ENCODE data around the gene UBE2L3. TPM values are rescaled to one million over a fixed set of nuclear protein-coding genes. Genes with fewer than 3 reads are reported as not detected.

Gene UBE2L3
- total and polyA plus RNA-seq, 2 of the 13 experiments (the other 11 are each of a cell fraction or from before 2014, with no cell fraction given), result 30.2 to 58.1 TPM

GRCh38 chr22:21651521-21652009, 84.1 kb downstream of the UBE2L3 start (continued):
- TF ChIP-seq, protein P1, sequence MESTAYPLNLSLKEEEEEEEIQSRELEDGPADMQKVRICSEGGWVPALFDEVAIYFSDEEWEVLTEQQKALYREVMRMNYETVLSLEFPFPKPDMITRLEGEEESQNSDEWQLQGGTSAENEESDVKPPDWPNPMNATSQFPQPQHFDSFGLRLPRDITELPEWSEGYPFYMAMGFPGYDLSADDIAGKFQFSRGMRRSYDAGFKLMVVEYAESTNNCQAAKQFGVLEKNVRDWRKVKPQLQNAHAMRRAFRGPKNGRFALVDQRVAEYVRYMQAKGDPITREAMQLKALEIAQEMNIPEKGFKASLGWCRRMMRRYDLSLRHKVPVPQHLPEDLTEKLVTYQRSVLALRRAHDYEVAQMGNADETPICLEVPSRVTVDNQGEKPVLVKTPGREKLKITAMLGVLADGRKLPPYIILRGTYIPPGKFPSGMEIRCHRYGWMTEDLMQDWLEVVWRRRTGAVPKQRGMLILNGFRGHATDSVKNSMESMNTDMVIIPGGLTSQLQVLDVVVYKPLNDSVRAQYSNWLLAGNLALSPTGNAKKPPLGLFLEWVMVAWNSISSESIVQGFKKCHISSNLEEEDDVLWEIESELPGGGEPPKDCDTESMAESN (CRISPR knock-in tag; conservative IDR thresholded peaks at IDR 0.05), result no peak
- TF ChIP-seq, protein P2, sequence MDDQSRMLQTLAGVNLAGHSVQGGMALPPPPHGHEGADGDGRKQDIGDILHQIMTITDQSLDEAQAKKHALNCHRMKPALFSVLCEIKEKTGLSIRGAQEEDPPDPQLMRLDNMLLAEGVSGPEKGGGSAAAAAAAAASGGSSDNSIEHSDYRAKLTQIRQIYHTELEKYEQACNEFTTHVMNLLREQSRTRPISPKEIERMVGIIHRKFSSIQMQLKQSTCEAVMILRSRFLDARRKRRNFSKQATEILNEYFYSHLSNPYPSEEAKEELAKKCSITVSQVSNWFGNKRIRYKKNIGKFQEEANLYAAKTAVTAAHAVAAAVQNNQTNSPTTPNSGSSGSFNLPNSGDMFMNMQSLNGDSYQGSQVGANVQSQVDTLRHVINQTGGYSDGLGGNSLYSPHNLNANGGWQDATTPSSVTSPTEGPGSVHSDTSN (CRISPR knock-in tag; IDR thresholded peaks at IDR 0.05; ENCODE audit: borderline replicate concordance), result no peak
- TF ChIP-seq, protein P3, sequence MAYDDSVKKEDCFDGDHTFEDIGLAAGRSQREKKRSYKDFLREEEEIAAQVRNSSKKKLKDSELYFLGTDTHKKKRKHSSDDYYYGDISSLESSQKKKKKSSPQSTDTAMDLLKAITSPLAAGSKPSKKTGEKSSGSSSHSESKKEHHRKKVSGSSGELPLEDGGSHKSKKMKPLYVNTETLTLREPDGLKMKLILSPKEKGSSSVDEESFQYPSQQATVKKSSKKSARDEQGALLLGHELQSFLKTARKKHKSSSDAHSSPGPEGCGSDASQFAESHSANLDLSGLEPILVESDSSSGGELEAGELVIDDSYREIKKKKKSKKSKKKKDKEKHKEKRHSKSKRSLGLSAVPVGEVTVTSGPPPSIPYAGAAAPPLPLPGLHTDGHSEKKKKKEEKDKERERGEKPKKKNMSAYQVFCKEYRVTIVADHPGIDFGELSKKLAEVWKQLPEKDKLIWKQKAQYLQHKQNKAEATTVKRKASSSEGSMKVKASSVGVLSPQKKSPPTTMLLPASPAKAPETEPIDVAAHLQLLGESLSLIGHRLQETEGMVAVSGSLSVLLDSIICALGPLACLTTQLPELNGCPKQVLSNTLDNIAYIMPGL (CRISPR knock-in tag; IDR thresholded peaks at IDR 0.05; ENCODE audit: borderline replicate concordance in 1 of 2, low read depth in 1 of 2), result 0 out of 4 replicates have a peak, but pooled peaks of 1 of the 2 experiments have one; percentile 31
- no peak for TF ChIP-seq DNMT3B (CRISPR knock-in tag; conservative IDR thresholded peaks at IDR 0.05)
- TF ChIP-seq HCFC1 (IDR thresholded peaks at IDR 0.05; ENCODE audit: low read depth, low read length), result no peak
- TF ChIP-seq, protein P4, sequence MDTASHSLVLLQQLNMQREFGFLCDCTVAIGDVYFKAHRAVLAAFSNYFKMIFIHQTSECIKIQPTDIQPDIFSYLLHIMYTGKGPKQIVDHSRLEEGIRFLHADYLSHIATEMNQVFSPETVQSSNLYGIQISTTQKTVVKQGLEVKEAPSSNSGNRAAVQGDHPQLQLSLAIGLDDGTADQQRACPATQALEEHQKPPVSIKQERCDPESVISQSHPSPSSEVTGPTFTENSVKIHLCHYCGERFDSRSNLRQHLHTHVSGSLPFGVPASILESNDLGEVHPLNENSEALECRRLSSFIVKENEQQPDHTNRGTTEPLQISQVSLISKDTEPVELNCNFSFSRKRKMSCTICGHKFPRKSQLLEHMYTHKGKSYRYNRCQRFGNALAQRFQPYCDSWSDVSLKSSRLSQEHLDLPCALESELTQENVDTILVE (CRISPR knock-in tag; IDR thresholded peaks at IDR 0.05), result no peak
- TF ChIP-seq ZNF674 (CRISPR knock-in tag; IDR thresholded peaks at IDR 0.05; ENCODE audit: low read depth), result no peak
- no peak for TF ChIP-seq PBX2 (CRISPR knock-in tag; IDR thresholded peaks at IDR 0.05)
- TF ChIP-seq FOSL2 (CRISPR knock-in tag; IDR thresholded peaks at IDR 0.05), result no peak
- TF ChIP-seq ZBTB3 (CRISPR knock-in tag; IDR thresholded peaks at IDR 0.05; ENCODE audit: borderline replicate concordance, low read depth), result 0 out of 2 replicates have a peak, but pooled peaks have one; percentile 25
- TF ChIP-seq SKI (IDR thresholded peaks at IDR 0.05; ENCODE audit: partially characterized antibody), result no peak
- TF ChIP-seq, protein P5, sequence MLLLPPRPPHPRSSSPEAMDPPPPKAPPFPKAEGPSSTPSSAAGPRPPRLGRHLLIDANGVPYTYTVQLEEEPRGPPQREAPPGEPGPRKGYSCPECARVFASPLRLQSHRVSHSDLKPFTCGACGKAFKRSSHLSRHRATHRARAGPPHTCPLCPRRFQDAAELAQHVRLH (CRISPR knock-in tag; IDR thresholded peaks at IDR 0.05; ENCODE audit: borderline replicate concordance, low read depth), result no peak
- TF ChIP-seq CHCHD3 (CRISPR knock-in tag; IDR thresholded peaks at IDR 0.05), result no peak
- TF ChIP-seq, protein P6, sequence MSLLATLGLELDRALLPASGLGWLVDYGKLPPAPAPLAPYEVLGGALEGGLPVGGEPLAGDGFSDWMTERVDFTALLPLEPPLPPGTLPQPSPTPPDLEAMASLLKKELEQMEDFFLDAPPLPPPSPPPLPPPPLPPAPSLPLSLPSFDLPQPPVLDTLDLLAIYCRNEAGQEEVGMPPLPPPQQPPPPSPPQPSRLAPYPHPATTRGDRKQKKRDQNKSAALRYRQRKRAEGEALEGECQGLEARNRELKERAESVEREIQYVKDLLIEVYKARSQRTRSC (CRISPR knock-in tag; IDR thresholded peaks at IDR 0.05; ENCODE audit: low read depth), result no peak
- TF ChIP-seq, protein P7, sequence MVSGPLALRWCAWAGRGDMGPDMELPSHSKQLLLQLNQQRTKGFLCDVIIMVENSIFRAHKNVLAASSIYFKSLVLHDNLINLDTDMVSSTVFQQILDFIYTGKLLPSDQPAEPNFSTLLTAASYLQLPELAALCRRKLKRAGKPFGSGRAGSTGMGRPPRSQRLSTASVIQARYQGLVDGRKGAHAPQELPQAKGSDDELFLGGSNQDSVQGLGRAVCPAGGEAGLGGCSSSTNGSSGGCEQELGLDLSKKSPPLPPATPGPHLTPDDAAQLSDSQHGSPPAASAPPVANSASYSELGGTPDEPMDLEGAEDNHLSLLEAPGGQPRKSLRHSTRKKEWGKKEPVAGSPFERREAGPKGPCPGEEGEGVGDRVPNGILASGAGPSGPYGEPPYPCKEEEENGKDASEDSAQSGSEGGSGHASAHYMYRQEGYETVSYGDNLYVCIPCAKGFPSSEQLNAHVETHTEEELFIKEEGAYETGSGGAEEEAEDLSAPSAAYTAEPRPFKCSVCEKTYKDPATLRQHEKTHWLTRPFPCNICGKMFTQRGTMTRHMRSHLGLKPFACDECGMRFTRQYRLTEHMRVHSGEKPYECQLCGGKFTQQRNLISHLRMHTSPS (CRISPR knock-in tag; IDR thresholded peaks at IDR 0.05; ENCODE audit: low read depth), result no peak
- TF ChIP-seq SRSF1 (optimal IDR thresholded peaks at IDR 0.05; ENCODE audit: low read depth, low read length), result peak; percentile 10
- no peak for TF ChIP-seq TOPORS (CRISPR knock-in tag; IDR thresholded peaks at IDR 0.05)
- no peak for TF ChIP-seq LCORL (IDR thresholded peaks at IDR 0.05)
- no peak for TF ChIP-seq LCORL (CRISPR knock-in tag; IDR thresholded peaks at IDR 0.05)
